Measurements from ENCODE around the gene MMS22L.
"Not testable (repeated sequence)": the region's sequence is repeated elsewhere in the genome, so short reads cannot be mapped to it uniquely, and the experiment has no call there.

The MMS22L gene

GRCh38 chr6:97175806-97176205, 107.2 kb downstream of the MMS22L start:
- H3K27me3 ChIP-seq: no peaks in the 10 kb centered on the region
- no peaks in the 10 kb centered on the region for H3K9me3 ChIP-seq (replicated peaks in 1 of 11)
- H3K4me2 ChIP-seq: no peak overlapping the region
- H3K36me3 ChIP-seq: peaks cover 14 to 100% (median 66%) of the 10 kb centered on the region in 11 experiments; a peak in 21 of 22 replicates
- TF ChIP-seq Cebpa-rat (IDR thresholded peaks at IDR 0.05): no peak
- no peaks in the 10 kb centered on the region for H3K4me1 ChIP-seq
- H3K9ac ChIP-seq: no peak overlapping the region
- H3K4me3 ChIP-seq: no peak overlapping the region
- no peaks in the 10 kb centered on the region for H4K20me1 ChIP-seq
- H3K27ac ChIP-seq: no peak overlapping the region

- no peaks in the 10 kb centered on the region for H4K20me1 ChIP-seq
- no peaks in the 10 kb centered on the region for H3K9me3 ChIP-seq (replicated peaks in 1 of 11)
- H3K36me3 ChIP-seq: peaks cover 16 to 100% (median 65%) of the 10 kb centered on the region in 11 experiments; a peak in 21 of 22 replicates
- no peaks in the 10 kb centered on the region for H3K4me1 ChIP-seq
- TF ChIP-seq Cebpa-rat (IDR thresholded peaks at IDR 0.05): no peak
- H3K27me3 ChIP-seq: no peaks in the 10 kb centered on the region
- H3K27ac ChIP-seq: no peak overlapping the region
- no peak overlapping the region for H3K4me3 ChIP-seq
- no peak overlapping the region for H3K4me2 ChIP-seq
- no peak overlapping the region for H3K9ac ChIP-seq
These were observed 108.5 kb downstream of the MMS22L start for GRCh38 chr6:97174471-97174870.

- no peak overlapping the region for H3K4me3 ChIP-seq
- H3K9ac ChIP-seq: no peak overlapping the region
- no peaks in the 10 kb centered on the region for H3K27me3 ChIP-seq
- H3K9me3 ChIP-seq (replicated peaks in 1 of 11): peaks cover 5 to 37% (median 26%) of the 10 kb centered on the region in 11 experiments; a peak in 18 of 22 replicates
- no peaks in the 10 kb centered on the region for H3K4me1 ChIP-seq
- H3K36me3 ChIP-seq: peaks cover 30 to 88% (median 71%) of the 10 kb centered on the region in 11 experiments
- no peak for TF ChIP-seq Cebpa-rat (IDR thresholded peaks at IDR 0.05)
- H4K20me1 ChIP-seq: no peaks in the 10 kb centered on the region
- no peak overlapping the region for H3K27ac ChIP-seq
- no peak overlapping the region for H3K4me2 ChIP-seq
These were observed 122.7 kb downstream of the MMS22L start for GRCh38 chr6:97160280-97160679.

GRCh38 chr6:97155447-97155846, 127.6 kb downstream of the MMS22L start:
- peaks cover 16 to 98% (median 49%) of the 10 kb centered on the region in 11 experiments for H3K36me3 ChIP-seq
- H3K4me2 ChIP-seq, H3K9ac ChIP-seq, H3K4me3 ChIP-seq, H3K27ac ChIP-seq, H3K27me3 ChIP-seq, H3K4me1 ChIP-seq, H4K20me1 ChIP-seq: not testable (repeated sequence)
- H3K9me3 ChIP-seq (replicated peaks in 1 of 11): peaks cover 4 to 29% (median 18%) of the 10 kb centered on the region in 11 experiments; a peak in 17 of 22 replicates

GRCh38 chr6:97154015-97154414, 129.0 kb downstream of the MMS22L start:
- Histone ChIP-seq H3K36me3 (peaks cover 15 to 98% (median 52%) of the 10 kb centered on the region in 11 experiments; a peak in 19 of 22 replicates), H4K20me1 (no peaks in the 10 kb centered on the region), H3K9me3 (replicated peaks in 1 of 11) (peaks cover 0 to 24% (median 13%) of the 10 kb centered on the region in 11 experiments; a peak in 14 of 22 replicates), H3K27me3 (no peaks in the 10 kb centered on the region), H3K4me3 (no peak overlapping the region), H3K4me2 (no peak overlapping the region), H3K4me1 (no peaks in the 10 kb centered on the region), H3K27ac (no peak overlapping the region), H3K9ac (no peak overlapping the region)
- no peak for TF ChIP-seq Cebpa-rat (IDR thresholded peaks at IDR 0.05)

- H3K9me3 ChIP-seq (replicated peaks in 1 of 11): peaks cover 0 to 7% (median 6%) of the 10 kb centered on the region in 11 experiments; a peak in 13 of 22 replicates
- no peaks in the 10 kb centered on the region for H4K20me1 ChIP-seq
- TF ChIP-seq Cebpa-rat (IDR thresholded peaks at IDR 0.05): no peak
- H3K9ac ChIP-seq: no peak overlapping the region
- no peak overlapping the region for H3K4me3 ChIP-seq
- peaks cover 20 to 98% (median 51%) of the 10 kb centered on the region in 11 experiments; a peak in 20 of 22 replicates for H3K36me3 ChIP-seq
- no peak overlapping the region for H3K4me2 ChIP-seq
- no peak overlapping the region for H3K27ac ChIP-seq
- H3K27me3 ChIP-seq: no peaks in the 10 kb centered on the region
- H3K4me1 ChIP-seq: no peaks in the 10 kb centered on the region
These were observed 131.4 kb downstream of the MMS22L start for GRCh38 chr6:97151601-97152000.

- no peak for TF ChIP-seq Cebpa-rat (IDR thresholded peaks at IDR 0.05)
- Histone ChIP-seq H3K36me3 (peaks cover 18 to 97% (median 48%) of the 10 kb centered on the region in 11 experiments; a peak in 19 of 22 replicates), H3K9me3 (replicated peaks in 1 of 11) (peaks cover 0 to under 1% (median 0%) of the 10 kb centered on the region in 11 experiments; a peak in 3 of 22 replicates), H3K9ac (no peak overlapping the region), H3K4me3 (no peak overlapping the region), H3K4me1 (no peaks in the 10 kb centered on the region), H4K20me1 (no peaks in the 10 kb centered on the region), H3K4me2 (no peak overlapping the region), H3K27ac (no peak overlapping the region), H3K27me3 (no peaks in the 10 kb centered on the region)
These were observed 132.1 kb downstream of the MMS22L start for GRCh38 chr6:97150932-97151331.

GRCh38 chr6:97147421-97147820, 135.6 kb downstream of the MMS22L start:
- Histone ChIP-seq H3K27ac (no peak overlapping the region), H3K4me1 (no peaks in the 10 kb centered on the region), H3K4me2 (no peak overlapping the region), H3K4me3 (no peak overlapping the region), H3K36me3 (peaks cover 18 to 72% (median 48%) of the 10 kb centered on the region in 11 experiments; a peak in 19 of 22 replicates), H3K9me3 (replicated peaks in 1 of 11) (no peaks in the 10 kb centered on the region), H4K20me1 (no peaks in the 10 kb centered on the region), H3K9ac (no peak overlapping the region), H3K27me3 (no peaks in the 10 kb centered on the region)
- no peak for TF ChIP-seq Cebpa-rat (IDR thresholded peaks at IDR 0.05)

- Histone ChIP-seq H3K9me3 (replicated peaks in 1 of 11) (no peaks in the 10 kb centered on the region), H3K36me3 (peaks cover 10 to 56% (median 38%) of the 10 kb centered on the region in 11 experiments; a peak in 19 of 22 replicates), H3K4me2 (no peak overlapping the region), H3K4me1 (no peaks in the 10 kb centered on the region), H4K20me1 (no peaks in the 10 kb centered on the region), H3K27me3 (no peaks in the 10 kb centered on the region), H3K27ac (no peak overlapping the region), H3K4me3 (no peak overlapping the region), H3K9ac (no peak overlapping the region)
- TF ChIP-seq Cebpa-rat (IDR thresholded peaks at IDR 0.05): no peak
These were observed 137.3 kb downstream of the MMS22L start for GRCh38 chr6:97145691-97146090.

- no peak for TF ChIP-seq Cebpa-rat (IDR thresholded peaks at IDR 0.05)
- Histone ChIP-seq H3K4me1 (no peaks in the 10 kb centered on the region), H3K9me3 (replicated peaks in 1 of 11) (peaks cover 0 to 4% (median 0%) of the 10 kb centered on the region in 11 experiments; a peak in 1 of 22 replicates), H4K20me1 (no peaks in the 10 kb centered on the region), H3K4me2 (no peak overlapping the region), H3K27me3 (no peaks in the 10 kb centered on the region), H3K4me3 (no peak overlapping the region), H3K9ac (no peak overlapping the region), H3K27ac (no peak overlapping the region), H3K36me3 (peaks cover 0 to 22% (median 8%) of the 10 kb centered on the region in 11 experiments; a peak in 11 of 22 replicates)
These were observed 141.3 kb downstream of the MMS22L start for GRCh38 chr6:97141756-97142155.
